HEK293 (cell line): ENCODE measurements around the gene FAH.

Experiments
- CTCF ChIA-PET: fragments of 350-600 bp; formaldehyde crosslinking; extraction: SDS; loops from one replicate; lab custom pipeline; 2021; ENCODE audit warnings: antibody characterized with exemption; lab: Yijun Ruan, JAX
- POLR2A ChIA-PET: fragments of 300-600 bp; formaldehyde crosslinking; extraction: SDS; loops from one replicate; lab custom pipeline; 2020; ENCODE audit warnings: antibody characterized with exemption, inconsistent platforms; lab: Yijun Ruan, JAX
- H3K27ac ChIP-seq: fragments of 200-500 bp; sonication (Bioruptor generic); 2 replicates; pipeline ENCODE4 v1.5.1; 2014; ENCODE audit warnings: low read depth, low read length, control low read depth, inconsistent platforms; ENCODE audit errors: extremely low read depth
- H3K36me3 ChIP-seq, 2 experiments: fragments of 200-500 bp in 1 of 2; sonication (Bioruptor generic) in 1 of 2; 1 replicate in 1 of 2; 2 replicates in 1 of 2; pipeline ENCODE4 v1.5.1; 2014 to 2017; ENCODE audit warnings: inconsistent platforms in 2 of 2, low read length in 2 of 2; ENCODE audit not compliant: control insufficient read depth in 2 of 2, insufficient read depth in 1 of 2
- H3K4me1 ChIP-seq: fragments of 200-500 bp; sonication (Bioruptor generic); 2 replicates; pipeline ENCODE4 v1.5.1; 2014; ENCODE audit warnings: mild to moderate bottlenecking, low read length, inconsistent platforms; ENCODE audit not compliant: control insufficient read depth, insufficient read depth
- H3K4me3 ChIP-seq: 2 replicates; pipeline ENCODE4 v1.5.1; 2011; ENCODE audit warnings: low read depth, mild to moderate bottlenecking, control low read depth, low read length, moderate library complexity
- H3K9me3 ChIP-seq: fragments of 200-500 bp; sonication (Bioruptor generic); 2 replicates; pipeline ENCODE4 v1.5.1; 2014; ENCODE audit warnings: low read depth, low read length, inconsistent platforms; ENCODE audit not compliant: control insufficient read depth, insufficient read depth
- GLIS2 ChIP-seq: fragments of 450-650 bp; formaldehyde crosslinking; IDR thresholded peaks from 2 replicates; pipeline ENCODE4 v1.5.1; 2016; ENCODE audit warnings: missing biosample characterization, missing genetic modification characterization
- MEIS1 ChIP-seq: sonication (generic); formaldehyde crosslinking; IDR thresholded peaks from 2 replicates; pipeline ENCODE4 v1.8.1; 2022; ENCODE audit warnings: missing genetic modification reagents, mild to moderate bottlenecking, borderline replicate concordance
- PRDM1 ChIP-seq: fragments of 450-650 bp; formaldehyde crosslinking; IDR thresholded peaks from 2 replicates; pipeline ENCODE4; 2016; ENCODE audit warnings: missing biosample characterization, missing genetic modification characterization
- ZNF132 ChIP-seq: fragments of 450-650 bp; formaldehyde crosslinking; IDR thresholded peaks from 2 replicates; pipeline ENCODE4 v1.5.1; 2017; ENCODE audit warnings: missing biosample characterization, missing genetic modification characterization, borderline replicate concordance
- ZNF239 ChIP-seq: fragments of 450-650 bp; formaldehyde crosslinking; IDR thresholded peaks from 2 replicates; pipeline ENCODE4 v1.5.1; 2016; ENCODE audit warnings: missing biosample characterization, missing genetic modification characterization
- ZNF366 ChIP-seq: fragments of 450-650 bp; formaldehyde crosslinking; conservative IDR thresholded peaks from 2 replicates; pipeline ENCODE4 v1.5.1; 2016; ENCODE audit warnings: missing biosample characterization, missing genetic modification characterization
- ZNF394 ChIP-seq: fragments of 450-650 bp; formaldehyde crosslinking; IDR thresholded peaks from 2 replicates; pipeline ENCODE4 v1.5.1; 2016; ENCODE audit warnings: missing biosample characterization, missing genetic modification characterization, mild to moderate bottlenecking, moderate library complexity, borderline replicate concordance
- ZNF404 ChIP-seq: fragments of 450-650 bp; formaldehyde crosslinking; IDR thresholded peaks from 2 replicates; pipeline ENCODE4 v1.5.1; 2017; ENCODE audit warnings: missing biosample characterization, missing genetic modification characterization
- ZNF426 ChIP-seq: fragments of 450-650 bp; formaldehyde crosslinking; IDR thresholded peaks from 2 replicates; pipeline ENCODE4 v1.5.1; 2017; ENCODE audit warnings: missing biosample characterization, missing genetic modification characterization, mild to moderate bottlenecking, inconsistent platforms, moderate library complexity
- ZNF433 ChIP-seq: fragments of 450-650 bp; formaldehyde crosslinking; IDR thresholded peaks from 2 replicates; pipeline ENCODE4 v1.5.1; 2016; ENCODE audit warnings: missing biosample characterization, missing genetic modification characterization, low read depth
- ZNF48 ChIP-seq: fragments of 450-650 bp; formaldehyde crosslinking; IDR thresholded peaks from 2 replicates; pipeline ENCODE4 v1.5.1; 2016; ENCODE audit warnings: missing biosample characterization, missing genetic modification characterization
- ZNF510 ChIP-seq: fragments of 450-650 bp; formaldehyde crosslinking; IDR thresholded peaks from 2 replicates; pipeline ENCODE4 v1.5.1; 2018; ENCODE audit warnings: mild to moderate bottlenecking, missing genetic modification characterization, missing biosample characterization; ENCODE audit not compliant: insufficient replicate concordance
- ZNF571 ChIP-seq: fragments of 450-650 bp; formaldehyde crosslinking; IDR thresholded peaks from 2 replicates; pipeline ENCODE4 v1.5.0; 2017; ENCODE audit warnings: missing biosample characterization, missing genetic modification characterization
- ZNF677 ChIP-seq: fragments of 450-650 bp; IDR thresholded peaks from 2 replicates; pipeline ENCODE4 v1.5.0; 2018; ENCODE audit warnings: missing biosample characterization, mild to moderate bottlenecking, missing genetic modification characterization, moderate library complexity
- ZSCAN4 ChIP-seq: fragments of 450-650 bp; formaldehyde crosslinking; IDR thresholded peaks from 2 replicates; pipeline ENCODE4 v1.5.1; 2017; ENCODE audit warnings: missing biosample characterization, missing genetic modification characterization
- TF ChIP-seq, protein P1 (sequence below): fragments of 450-650 bp; formaldehyde crosslinking; IDR thresholded peaks from 2 replicates; pipeline ENCODE4 v1.5.1; 2016; ENCODE audit warnings: missing biosample characterization, missing genetic modification characterization
- TF ChIP-seq, protein P2 (sequence below): fragments of 450-650 bp; formaldehyde crosslinking; IDR thresholded peaks from 2 replicates; pipeline ENCODE4 v1.5.1; 2017; ENCODE audit warnings: missing biosample characterization, missing genetic modification characterization

Gene FAH

GRCh38 chr15:80211976-80212375 is 59.2 kb downstream of the FAH start:
- CTCF ChIA-PET: no interaction called here

GRCh38 chr15:80214910-80215309 is 62.1 kb downstream of the FAH start:
- Histone ChIP-seq H3K27ac (no peak overlapping the region), H3K9me3 (no peaks in the 10 kb centered on the region), H3K4me1 (no peaks in the 10 kb centered on the region), H3K4me3 (no peak overlapping the region), H3K36me3 (no peaks in the 10 kb centered on the region)
- CTCF ChIA-PET: no interaction called here
- POLR2A ChIA-PET: no interaction called here
- TF ChIP-seq, protein P1, sequence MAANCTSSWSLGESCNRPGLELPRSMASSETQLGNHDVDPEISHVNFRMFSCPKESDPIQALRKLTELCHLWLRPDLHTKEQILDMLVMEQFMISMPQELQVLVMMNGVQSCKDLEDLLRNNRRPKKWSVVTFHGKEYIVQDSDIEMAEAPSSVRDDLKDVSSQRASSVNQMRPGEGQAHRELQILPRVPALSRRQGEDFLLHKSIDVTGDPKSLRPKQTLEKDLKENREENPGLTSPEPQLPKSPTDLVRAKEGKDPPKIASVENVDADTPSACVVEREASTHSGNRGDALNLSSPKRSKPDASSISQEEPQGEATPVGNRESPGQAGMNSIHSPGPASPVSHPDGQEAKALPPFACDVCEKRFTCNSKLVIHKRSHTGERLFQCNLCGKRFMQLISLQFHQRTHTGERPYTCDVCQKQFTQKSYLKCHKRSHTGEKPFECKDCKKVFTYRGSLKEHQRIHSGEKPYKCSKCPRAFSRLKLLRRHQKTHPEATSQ: no peak
- TF ChIP-seq ZNF510 (tag by site-specific recombination): no peak
- TF ChIP-seq, protein P2, sequence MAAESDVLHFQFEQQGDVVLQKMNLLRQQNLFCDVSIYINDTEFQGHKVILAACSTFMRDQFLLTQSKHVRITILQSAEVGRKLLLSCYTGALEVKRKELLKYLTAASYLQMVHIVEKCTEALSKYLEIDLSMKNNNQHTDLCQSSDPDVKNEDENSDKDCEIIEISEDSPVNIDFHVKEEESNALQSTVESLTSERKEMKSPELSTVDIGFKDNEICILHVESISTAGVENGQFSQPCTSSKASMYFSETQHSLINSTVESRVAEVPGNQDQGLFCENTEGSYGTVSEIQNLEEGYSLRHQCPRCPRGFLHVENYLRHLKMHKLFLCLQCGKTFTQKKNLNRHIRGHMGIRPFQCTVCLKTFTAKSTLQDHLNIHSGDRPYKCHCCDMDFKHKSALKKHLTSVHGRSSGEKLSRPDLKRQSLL: no peak
- no peak for TF ChIP-seq ZNF433
- no peak for TF ChIP-seq ZNF571 (tag by site-specific recombination)

More at GRCh38 chr15:80211976-80212375, 59.2 kb downstream of the FAH start:
- no peak overlapping the region for H3K4me3 ChIP-seq
- H3K9me3 ChIP-seq: no peaks in the 10 kb centered on the region
- TF ChIP-seq ZNF404 (tag by site-specific recombination): no peak
- no peak for TF ChIP-seq ZNF132 (tag by site-specific recombination)
- TF ChIP-seq ZNF239 (tag by site-specific recombination): no peak
- no peak for TF ChIP-seq ZNF366 (tag by site-specific recombination)
- H3K4me1 ChIP-seq: no peaks in the 10 kb centered on the region
- POLR2A ChIA-PET: no interaction called here
- H3K36me3 ChIP-seq: no peaks in the 10 kb centered on the region
- no peak overlapping the region for H3K27ac ChIP-seq

DNA sequence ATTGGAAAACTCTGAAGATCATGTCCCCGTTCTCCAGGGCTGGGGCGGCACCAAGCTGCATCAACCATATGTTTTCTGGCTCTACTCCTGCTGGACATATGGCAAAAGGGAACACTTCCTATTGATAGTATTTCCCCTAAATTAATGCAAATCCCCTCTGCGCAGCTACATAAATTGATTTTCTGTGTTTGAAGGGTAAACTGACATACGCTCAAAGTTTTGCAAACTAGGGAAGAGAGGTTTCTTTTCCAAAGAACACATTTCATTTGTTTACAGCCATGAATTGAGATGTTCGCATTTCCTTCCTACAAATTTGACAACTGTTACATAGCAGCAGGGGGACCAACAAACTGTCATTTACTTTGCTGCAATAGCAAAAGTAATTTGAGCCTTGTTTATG is 63.3 kb downstream of the FAH start:
- Histone ChIP-seq H3K36me3 (no peaks in the 10 kb centered on the region), H3K27ac (no peak overlapping the region), H3K4me3 (no peak overlapping the region), H3K4me1 (no peaks in the 10 kb centered on the region), H3K9me3 (no peaks in the 10 kb centered on the region)
- ChIA-PET POLR2A (no interaction called here), CTCF (no interaction called here)
- TF ChIP-seq ZNF366 (tag by site-specific recombination): no peak
- no peak for TF ChIP-seq ZSCAN4 (tag by site-specific recombination)
- TF ChIP-seq GLIS2 (tag by site-specific recombination): no peak
- no peak for TF ChIP-seq ZNF677 (tag by site-specific recombination)

DNA sequence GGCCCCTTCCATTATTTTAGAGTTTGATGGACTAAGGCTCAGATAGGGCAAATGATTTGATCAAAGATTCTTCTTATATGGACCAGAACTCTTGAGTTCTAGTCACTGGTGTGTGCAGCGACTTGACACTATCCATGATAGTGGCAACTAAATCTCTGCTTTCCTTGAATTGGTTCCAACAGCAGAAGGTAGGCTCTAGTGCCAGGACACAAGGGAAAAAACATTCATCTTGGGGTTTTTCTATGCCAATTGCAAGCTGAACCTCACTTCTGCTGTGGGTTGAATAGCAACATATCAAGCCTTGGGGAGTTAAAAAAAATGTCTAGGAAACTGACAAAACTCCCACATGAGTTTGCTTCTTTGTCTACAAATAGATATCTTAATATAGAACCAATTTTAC is 64.1 kb downstream of the FAH start:
- H3K4me3 ChIP-seq: no peak overlapping the region
- H3K4me1 ChIP-seq: no peaks in the 10 kb centered on the region
- H3K27ac ChIP-seq: no peak overlapping the region
- CTCF ChIA-PET: no interaction called here
- TF ChIP-seq MEIS1 (CRISPR knock-in tag): no peak
- no peak for TF ChIP-seq PRDM1 (tag by site-specific recombination)
- no peak for TF ChIP-seq ZNF394
- no peak for TF ChIP-seq ZNF426
- TF ChIP-seq ZNF48 (tag by site-specific recombination): no peak
- H3K9me3 ChIP-seq: no peaks in the 10 kb centered on the region
- POLR2A ChIA-PET: no interaction called here
- H3K36me3 ChIP-seq: no peaks in the 10 kb centered on the region
